IPS-15b (cell line): ENCODE results near the gene HCN4.

ENCODE experiments used
- H3K27me3 ChIP-seq: one replicate; pipeline ENCODE4 v1.6.1; 2013; ENCODE audit warnings: low read length; ENCODE audit not compliant: control insufficient read depth, insufficient read depth
- H3K36me3 ChIP-seq: one replicate; pipeline ENCODE4 v1.6.1; 2013; ENCODE audit warnings: low read length; ENCODE audit not compliant: control insufficient read depth, insufficient read depth
- H3K4me1 ChIP-seq: one replicate; pipeline ENCODE4 v1.6.1; 2013; ENCODE audit warnings: mild to moderate bottlenecking, low read length; ENCODE audit not compliant: control insufficient read depth, insufficient read depth
- H3K4me3 ChIP-seq: one replicate; pipeline ENCODE4 v1.5.1; 2013; ENCODE audit warnings: low read depth, low read length
- H3K9ac ChIP-seq: one replicate; pipeline ENCODE4 v1.6.1; 2013; ENCODE audit warnings: low read depth, mild to moderate bottlenecking, low read length
- H3K9me3 ChIP-seq: one replicate; pipeline ENCODE4 v1.6.1; 2013; ENCODE audit warnings: mild to moderate bottlenecking, low read length; ENCODE audit not compliant: control insufficient read depth, insufficient read depth

The HCN4 gene

GRCh38 chr15:73389971-73390544, 21.3 kb upstream of the HCN4 start:
- Histone ChIP-seq H3K4me3 (no peak overlapping the region), H3K9ac (no peak overlapping the region), H3K27me3 (peaks cover 5% of the 10 kb centered on the region), H3K36me3 (no peaks in the 10 kb centered on the region), H3K9me3 (no peaks in the 10 kb centered on the region), H3K4me1 (peaks cover 30% of the 10 kb centered on the region)

- H3K9ac ChIP-seq = peak overlapping the region; percentile 24
- H3K36me3 ChIP-seq = no peaks in the 10 kb centered on the region
- peaks cover 6% of the 10 kb centered on the region for H3K27me3 ChIP-seq
- H3K4me1 ChIP-seq = peaks cover 30% of the 10 kb centered on the region
- no peak overlapping the region for H3K4me3 ChIP-seq
- H3K9me3 ChIP-seq = no peaks in the 10 kb centered on the region
Measured at GRCh38 chr15:73389539-73389938, 20.8 kb upstream of the HCN4 start.

- Histone ChIP-seq H3K27me3 (peaks cover 4% of the 10 kb centered on the region), H3K4me1 (peaks cover 28% of the 10 kb centered on the region), H3K4me3 (no peak overlapping the region), H3K36me3 (no peaks in the 10 kb centered on the region), H3K9me3 (no peaks in the 10 kb centered on the region), H3K9ac (no peak overlapping the region)
Measured at GRCh38 chr15:73388256-73388781, 19.6 kb upstream of the HCN4 start.

- Histone ChIP-seq H3K36me3 (no peaks in the 10 kb centered on the region), H3K9me3 (peaks cover 3% of the 10 kb centered on the region), H3K4me1 (peaks cover 28% of the 10 kb centered on the region), H3K4me3 (no peak overlapping the region), H3K9ac (no peak overlapping the region), H3K27me3 (peaks cover 4% of the 10 kb centered on the region)
Measured at GRCh38 chr15:73387507-73388255, 18.9 kb upstream of the HCN4 start.

- Histone ChIP-seq H3K4me3 (no peak overlapping the region), H3K36me3 (no peaks in the 10 kb centered on the region), H3K27me3 (peaks cover 4% of the 10 kb centered on the region), H3K9ac (peak overlapping the region; percentile 49), H3K9me3 (peaks cover 3% of the 10 kb centered on the region), H3K4me1 (peaks cover 28% of the 10 kb centered on the region)
Measured at GRCh38 chr15:73386886-73387506, 18.2 kb upstream of the HCN4 start.

GRCh38 chr15:73386238-73386637, 17.5 kb upstream of the HCN4 start:
- peaks cover 3% of the 10 kb centered on the region for H3K9me3 ChIP-seq
- H3K27me3 ChIP-seq = peaks cover 4% of the 10 kb centered on the region
- H3K36me3 ChIP-seq = no peaks in the 10 kb centered on the region

GRCh38 chr15:73385205-73385604, 16.4 kb upstream of the HCN4 start:
- Histone ChIP-seq H3K9me3 (peaks cover 3% of the 10 kb centered on the region), H3K9ac (no peak overlapping the region), H3K36me3 (no peaks in the 10 kb centered on the region), H3K4me3 (no peak overlapping the region), H3K4me1 (peaks cover 25% of the 10 kb centered on the region), H3K27me3 (peaks cover 4% of the 10 kb centered on the region)

More at GRCh38 chr15:73386238-73386637, 17.5 kb upstream of the HCN4 start:
- Histone ChIP-seq H3K4me1 (peaks cover 28% of the 10 kb centered on the region), H3K4me3 (no peak overlapping the region), H3K9ac (no peak overlapping the region)

- Histone ChIP-seq H3K36me3 (no peaks in the 10 kb centered on the region), H3K9ac (no peak overlapping the region), H3K4me1 (peaks cover 21% of the 10 kb centered on the region), H3K9me3 (peaks cover 3% of the 10 kb centered on the region), H3K27me3 (peaks cover 4% of the 10 kb centered on the region), H3K4me3 (no peak overlapping the region)
Measured at GRCh38 chr15:73383310-73384189, 14.8 kb upstream of the HCN4 start.

GRCh38 chr15:73382115-73382514, 13.4 kb upstream of the HCN4 start:
- Histone ChIP-seq H3K9me3 (peaks cover 3% of the 10 kb centered on the region), H3K27me3 (peaks cover 4% of the 10 kb centered on the region), H3K9ac (no peak overlapping the region), H3K36me3 (no peaks in the 10 kb centered on the region), H3K4me3 (no peak overlapping the region), H3K4me1 (peaks cover 9% of the 10 kb centered on the region)

GRCh38 chr15:73380661-73381060, 11.9 kb upstream of the HCN4 start:
- Histone ChIP-seq H3K4me3 (no peak overlapping the region), H3K9ac (no peak overlapping the region), H3K9me3 (peaks cover 3% of the 10 kb centered on the region), H3K27me3 (peaks cover 4% of the 10 kb centered on the region), H3K36me3 (no peaks in the 10 kb centered on the region), H3K4me1 (no peaks in the 10 kb centered on the region)

GRCh38 chr15:73378089-73378488, 9.3 kb upstream of the HCN4 start:
- Histone ChIP-seq H3K9me3 (peaks cover under 1% of the 10 kb centered on the region), H3K4me3 (no peak overlapping the region), H3K36me3 (no peaks in the 10 kb centered on the region), H3K27me3 (no peaks in the 10 kb centered on the region), H3K9ac (no peak overlapping the region), H3K4me1 (no peaks in the 10 kb centered on the region)
